GM19099 (cell line): ENCODE data around the gene DDX54.

Source experiments
- POLR2A ChIP-seq: IDR thresholded peaks from 3 replicates; pipeline ENCODE4 v1.6.1; 2011; ENCODE audit warnings: low read depth; ENCODE audit not compliant: insufficient read length; ENCODE audit errors: extremely low read depth

DDX54 gene

DNA sequence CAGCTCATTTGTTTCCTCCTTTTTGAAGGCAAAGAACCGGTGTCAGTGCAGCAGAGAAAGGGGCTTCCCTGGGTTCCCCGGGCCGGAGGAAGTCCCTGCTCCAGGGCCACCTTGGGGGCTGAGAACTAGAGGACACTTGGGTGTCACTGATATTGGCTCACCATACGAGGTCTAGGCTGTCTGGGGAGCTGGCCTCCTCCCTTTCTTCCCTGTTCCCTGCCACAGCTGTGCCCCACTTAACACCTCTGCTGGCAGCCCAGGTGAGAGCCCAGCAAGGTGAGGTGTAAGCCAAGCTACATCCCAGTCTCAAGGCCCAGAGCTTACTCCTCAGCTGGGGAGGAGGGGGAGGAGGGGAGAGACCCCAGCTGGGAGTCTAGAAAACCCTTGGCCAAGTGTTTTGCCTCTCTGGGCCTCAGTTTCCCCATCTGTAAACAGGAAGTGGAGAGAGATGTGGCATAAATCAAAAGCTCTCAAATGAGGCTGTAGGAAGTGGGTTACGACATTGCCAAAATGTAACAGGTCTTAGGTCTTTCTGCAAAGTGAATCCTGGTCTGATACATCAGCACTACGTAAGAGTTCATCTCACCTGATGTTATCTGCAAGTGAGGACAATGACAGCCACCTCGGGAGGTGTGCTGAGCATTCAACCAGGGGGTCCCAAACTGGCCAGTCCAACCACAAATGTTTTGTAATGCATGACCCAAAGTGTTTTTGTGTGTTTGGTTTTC is 75.2 kb downstream of the DDX54 start:
- TF ChIP-seq POLR2A = no peak

DNA sequence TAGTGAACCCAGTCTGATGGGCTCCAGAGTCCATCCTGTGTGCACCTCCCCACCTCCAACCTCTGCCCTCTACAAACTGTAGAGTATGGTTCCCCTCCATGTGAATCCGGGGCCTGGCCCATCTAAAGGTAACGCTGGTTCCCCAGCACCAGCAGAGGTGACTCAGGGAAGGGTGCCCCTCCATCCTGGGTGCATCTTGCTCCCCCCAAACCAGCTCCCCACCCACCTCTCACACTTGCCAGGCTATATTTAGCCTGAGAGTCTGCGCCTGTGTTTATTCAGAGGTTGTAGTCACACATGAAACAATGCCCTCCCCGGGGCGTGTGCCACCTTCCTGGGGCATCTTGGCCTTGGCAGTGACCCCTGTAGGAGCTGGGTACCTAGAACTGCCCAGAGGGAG is 75.9 kb downstream of the DDX54 start:
- no peak for TF ChIP-seq POLR2A

DNA sequence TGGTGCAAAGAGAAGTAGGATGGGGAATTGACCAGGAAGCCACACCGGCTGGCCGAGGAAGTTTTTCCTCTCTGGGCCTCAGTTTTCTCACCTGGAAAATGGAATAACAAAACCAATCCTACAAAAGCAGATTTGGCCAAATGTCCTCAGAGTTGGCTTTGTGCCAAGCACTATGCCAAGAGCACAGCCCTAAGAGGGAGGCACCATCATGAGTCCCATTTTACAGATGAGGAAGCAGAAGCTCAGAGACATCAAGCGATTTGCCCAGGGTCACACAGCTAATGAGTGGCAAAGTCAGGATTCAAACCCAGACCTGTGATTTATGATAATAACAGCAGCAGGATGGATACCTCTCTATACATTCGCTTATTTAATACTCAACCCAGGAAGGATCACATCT is 77.0 kb downstream of the DDX54 start:
- TF ChIP-seq POLR2A = no peak
